Calu3 (cell line): ENCODE measurements around the gene CTNNA2. TPM values are rescaled to one million over a fixed set of nuclear protein-coding genes. Genes with fewer than 3 reads are reported as not detected.

Experiments used
- BruUV-seq: library from RNA; stranded (reverse); fragments of 400-500 nt; replicated peaks from 2 replicates; lab custom pipeline; 2021; lab: Mats Ljungman, UMichigan
- CTCF ChIA-PET: fragments of 300-600 bp; sonication (Branson Sonifier 250); formaldehyde crosslinking; loops from one replicate; lab custom pipeline; 2022; ENCODE audit warnings: antibody characterized with exemption; lab: Charles Lee
- DNase-seq: peaks from one replicate; pipeline ENCODE4 v3.0.0; 2022
- H3K27ac Mint-ChIP-seq: one replicate; pipeline ENCODE4 v1.8.0; 2022; ENCODE audit warnings: mixed read lengths; ENCODE audit not compliant: unreplicated experiment
- H3K27me3 Mint-ChIP-seq: one replicate; pipeline ENCODE4 v1.8.0; 2022; ENCODE audit warnings: mixed read lengths; ENCODE audit not compliant: unreplicated experiment
- H3K36me3 Mint-ChIP-seq: one replicate; pipeline ENCODE4 v1.8.0; 2022; ENCODE audit warnings: mild to moderate bottlenecking, moderate library complexity, mixed read lengths; ENCODE audit not compliant: insufficient read depth, unreplicated experiment
- H3K4me1 Mint-ChIP-seq: one replicate; pipeline ENCODE4 v1.8.0; 2022; ENCODE audit warnings: mild to moderate bottlenecking, low read depth, mixed read lengths; ENCODE audit not compliant: unreplicated experiment
- H3K4me3 Mint-ChIP-seq: one replicate; pipeline ENCODE4 v1.8.0; 2022; ENCODE audit warnings: mild to moderate bottlenecking, low read depth, moderate library complexity, mixed read lengths; ENCODE audit not compliant: unreplicated experiment
- H3K9me3 Mint-ChIP-seq: one replicate; pipeline ENCODE4 v1.8.0; 2022; ENCODE audit warnings: low read depth, mixed read lengths; ENCODE audit not compliant: unreplicated experiment
- intact Hi-C: fragments of 100-400 bp; cut with micrococcal nuclease; formaldehyde crosslinking; loops from one replicate; pipeline ENCODE4 v1.10.0; 2022; ENCODE audit not compliant: unreplicated experiment
- total RNA-seq: library from RNA; stranded (reverse); gene quantifications from 2 replicates; pipeline ENCODE4 v1.2.3, GENCODE V29; 2022
- TF ChIP-seq, protein P1 (sequence below): fragments of 200-600 bp; IDR thresholded peaks from one replicate; pipeline ENCODE4 v1.8.0; 2022; ENCODE audit warnings: antibody characterized with exemption; ENCODE audit not compliant: unreplicated experiment

The CTNNA2 gene
- total RNA-seq, 1 experiment from 2014 or later: not detected

DNA sequence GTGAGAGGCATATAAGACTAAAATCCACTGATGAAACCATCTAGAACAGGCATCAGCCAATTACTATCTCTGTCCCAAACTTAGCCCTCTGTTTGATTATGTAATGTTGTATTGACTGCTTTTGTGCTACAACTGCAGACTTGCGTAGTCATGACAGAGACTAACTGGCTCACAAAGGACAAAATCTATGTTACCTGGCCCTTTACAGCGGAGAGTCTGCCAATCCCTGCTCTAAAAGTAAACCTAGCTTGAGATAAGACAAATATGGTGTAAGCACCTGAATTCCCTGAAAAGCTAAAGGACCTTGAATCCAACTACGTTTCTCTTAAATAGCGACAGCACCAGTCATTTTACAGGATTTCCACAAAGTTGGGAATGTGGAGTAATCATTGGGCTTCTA is 894.5 kb downstream of the CTNNA2 start:
- no peaks in the 10 kb centered on the region for H3K36me3 Mint-ChIP-seq
- no TSS peak for BruUV-seq

DNA sequence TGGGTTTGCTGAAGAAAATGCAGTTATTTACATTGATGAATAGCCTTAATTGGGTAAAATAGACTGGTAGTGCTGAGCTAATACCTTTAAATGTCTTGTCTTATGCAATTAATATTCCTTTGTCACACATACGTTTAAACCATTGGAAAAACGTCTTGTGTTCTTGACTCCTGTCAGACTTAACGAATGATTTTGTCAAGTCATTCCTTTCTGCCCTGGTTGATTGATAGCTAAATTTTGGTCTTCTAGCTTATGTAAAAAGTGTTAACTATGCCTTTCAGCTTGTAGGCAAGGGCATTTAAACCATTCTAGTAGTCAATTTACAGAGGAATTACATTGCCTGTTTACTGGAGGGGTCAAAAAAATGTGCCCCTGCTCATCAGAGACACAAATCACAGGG is 897.5 kb downstream of the CTNNA2 start:
- Mint-ChIP-seq H3K4me1 (no peaks in the 10 kb centered on the region), H3K9me3 (peaks cover 22% of the 10 kb centered on the region), H3K27me3 (no peaks in the 10 kb centered on the region), H3K36me3 (no peaks in the 10 kb centered on the region), H3K27ac (no peak overlapping the region), H3K4me3 (no peak overlapping the region)
- TF ChIP-seq, protein P1, sequence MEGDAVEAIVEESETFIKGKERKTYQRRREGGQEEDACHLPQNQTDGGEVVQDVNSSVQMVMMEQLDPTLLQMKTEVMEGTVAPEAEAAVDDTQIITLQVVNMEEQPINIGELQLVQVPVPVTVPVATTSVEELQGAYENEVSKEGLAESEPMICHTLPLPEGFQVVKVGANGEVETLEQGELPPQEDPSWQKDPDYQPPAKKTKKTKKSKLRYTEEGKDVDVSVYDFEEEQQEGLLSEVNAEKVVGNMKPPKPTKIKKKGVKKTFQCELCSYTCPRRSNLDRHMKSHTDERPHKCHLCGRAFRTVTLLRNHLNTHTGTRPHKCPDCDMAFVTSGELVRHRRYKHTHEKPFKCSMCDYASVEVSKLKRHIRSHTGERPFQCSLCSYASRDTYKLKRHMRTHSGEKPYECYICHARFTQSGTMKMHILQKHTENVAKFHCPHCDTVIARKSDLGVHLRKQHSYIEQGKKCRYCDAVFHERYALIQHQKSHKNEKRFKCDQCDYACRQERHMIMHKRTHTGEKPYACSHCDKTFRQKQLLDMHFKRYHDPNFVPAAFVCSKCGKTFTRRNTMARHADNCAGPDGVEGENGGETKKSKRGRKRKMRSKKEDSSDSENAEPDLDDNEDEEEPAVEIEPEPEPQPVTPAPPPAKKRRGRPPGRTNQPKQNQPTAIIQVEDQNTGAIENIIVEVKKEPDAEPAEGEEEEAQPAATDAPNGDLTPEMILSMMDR: no peak
- DNase-seq: no peak
- intact Hi-C loops: no loop called here
- CTCF ChIA-PET: no interaction called here
- no TSS peak for BruUV-seq

More for the DNA sequence above, 894.5 kb downstream of the CTNNA2 start:
- no peak for DNase-seq
- H3K27me3 Mint-ChIP-seq: no peaks in the 10 kb centered on the region
- no peak overlapping the region for H3K4me3 Mint-ChIP-seq
- H3K27ac Mint-ChIP-seq: no peak overlapping the region
- intact Hi-C loops: no loop called here
- H3K9me3 Mint-ChIP-seq: peaks cover 9% of the 10 kb centered on the region
- TF ChIP-seq, protein P1: no peak
- CTCF ChIA-PET: no interaction called here
- no peaks in the 10 kb centered on the region for H3K4me1 Mint-ChIP-seq

DNA sequence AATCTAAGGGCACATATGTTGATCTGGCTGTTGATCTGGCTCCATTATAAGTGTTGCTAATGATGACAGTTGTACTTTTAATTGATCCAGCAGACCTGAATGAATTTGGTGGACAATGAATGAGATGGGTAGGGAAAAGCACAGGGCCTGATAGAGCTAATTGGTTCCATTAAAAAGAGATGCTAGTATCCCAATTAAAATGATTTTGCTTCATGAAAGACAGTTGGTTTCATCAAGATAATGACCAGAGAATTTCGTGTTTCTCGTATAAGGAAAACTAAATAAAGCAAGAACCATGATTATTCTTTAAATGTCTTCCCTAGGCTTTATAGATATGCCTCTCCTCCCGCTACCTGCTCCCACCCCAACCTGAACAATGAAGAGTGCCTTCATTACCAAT is 900.3 kb downstream of the CTNNA2 start:
- peaks cover 23% of the 10 kb centered on the region for H3K9me3 Mint-ChIP-seq
- no peaks in the 10 kb centered on the region for H3K4me1 Mint-ChIP-seq
- TF ChIP-seq, protein P1: no peak
- H3K27me3 Mint-ChIP-seq: no peaks in the 10 kb centered on the region
- DNase-seq: no peak
- CTCF ChIA-PET: no interaction called here
- H3K27ac Mint-ChIP-seq: no peak overlapping the region
- no TSS peak for BruUV-seq
- H3K4me3 Mint-ChIP-seq: no peak overlapping the region
- intact Hi-C loops: no loop called here
- H3K36me3 Mint-ChIP-seq: no peaks in the 10 kb centered on the region

DNA sequence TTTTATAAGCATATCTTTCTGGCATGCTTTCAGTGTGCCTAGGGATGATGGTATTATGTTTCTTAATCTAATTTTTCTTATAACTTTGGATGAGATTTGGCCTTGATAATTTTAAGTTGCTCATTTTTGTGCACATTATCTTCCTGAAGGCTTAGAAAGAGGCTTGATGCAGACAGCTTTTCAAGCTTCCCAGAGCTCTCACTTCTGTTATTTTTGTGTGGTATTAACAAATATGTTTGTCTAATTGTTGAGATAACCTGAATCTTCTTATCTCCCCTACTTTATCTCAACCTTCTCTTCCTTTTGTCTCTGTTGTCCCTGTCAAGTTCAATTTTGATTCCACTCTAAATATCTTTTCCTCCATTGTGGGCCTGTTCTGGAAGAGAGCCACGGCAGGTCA is 904.9 kb downstream of the CTNNA2 start:
- DNase-seq: no peak
- intact Hi-C loops: no loop called here
- BruUV-seq: no TSS peak

More for the DNA sequence above, 904.9 kb downstream of the CTNNA2 start:
- Mint-ChIP-seq H3K4me3 (no peak overlapping the region), H3K27me3 (no peaks in the 10 kb centered on the region), H3K27ac (no peak overlapping the region), H3K4me1 (no peaks in the 10 kb centered on the region), H3K36me3 (no peaks in the 10 kb centered on the region), H3K9me3 (peaks cover 20% of the 10 kb centered on the region)
- TF ChIP-seq, protein P1: no peak
- CTCF ChIA-PET: no interaction called here
